ENCODE results near the gene SYCE3.

The SYCE3 gene

DNA sequence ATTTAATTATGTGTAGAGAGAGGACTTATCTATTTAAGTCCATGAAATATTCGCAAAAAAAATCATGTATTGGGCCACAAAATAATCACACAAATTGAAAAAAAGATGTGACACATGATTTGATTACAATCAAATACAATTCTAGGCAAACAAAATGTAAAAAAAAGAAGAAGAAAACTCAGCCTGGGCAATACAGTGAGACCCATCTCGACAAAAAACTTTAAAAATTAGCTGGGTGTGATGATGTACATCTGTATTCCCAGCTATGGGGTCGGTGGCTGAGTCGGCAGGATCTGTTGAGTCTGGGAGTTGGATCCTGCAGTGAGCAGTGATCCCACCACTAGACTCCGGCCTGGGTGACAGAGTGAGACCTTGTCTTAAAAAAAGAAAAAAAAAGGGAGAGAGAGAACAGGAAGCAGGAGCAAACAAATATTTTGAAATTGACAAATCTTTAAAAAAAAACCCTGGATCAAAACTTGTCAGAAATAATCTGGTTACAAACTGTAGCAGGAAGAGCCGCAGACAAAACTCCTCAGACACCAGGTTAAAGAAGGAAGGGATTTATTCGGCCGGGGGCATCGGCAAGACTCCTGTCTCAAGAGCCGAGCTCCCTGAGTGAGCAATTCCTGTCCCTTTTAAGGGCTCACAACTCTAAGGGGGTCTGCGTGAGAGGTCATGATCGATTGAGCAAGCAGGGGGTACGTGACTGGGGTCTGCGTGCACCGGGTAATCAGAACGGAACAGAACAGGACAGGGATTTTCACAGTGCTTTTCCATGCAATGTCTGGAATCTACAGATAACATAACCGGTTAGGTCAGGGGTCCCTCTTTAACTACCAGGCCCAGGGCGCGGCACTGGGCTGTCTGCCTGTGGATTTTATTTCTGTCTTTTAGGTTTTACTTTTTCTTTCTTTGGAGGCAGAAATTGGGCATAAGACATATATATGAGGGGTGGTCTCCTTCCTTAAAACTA lies 29.6 kb downstream of the SYCE3 start:
- H3K4me1 ChIP-seq (ENCODE audit: control insufficient read depth in 1 of 2, insufficient read depth in 2 of 2, low read length in 2 of 2): peaks cover 21% of the 10 kb centered on the region in 2 donors
- no peaks in the 10 kb centered on the region for H3K27me3 ChIP-seq (ENCODE audit: control insufficient read depth in 1 of 2, insufficient read depth in 2 of 2, low read length in 2 of 2)
- no peak overlapping the region for H3K4me3 ChIP-seq (ENCODE audit: low read depth in 1 of 2, low read length in 2 of 2)
- H3K9ac ChIP-seq (ENCODE audit: low read depth in 1 of 2, low read length in 2 of 2): peak overlapping the region in 1 of 2 donors; percentile 98
- no peaks in the 10 kb centered on the region for H3K36me3 ChIP-seq (ENCODE audit: control insufficient read depth in 1 of 2, insufficient read depth in 2 of 2, low read length in 2 of 2)
- no peak overlapping the region for H3K27ac ChIP-seq (ENCODE audit: low read depth, low read length)
- no peaks in the 10 kb centered on the region for H3K9me3 ChIP-seq (ENCODE audit: control insufficient read depth in 1 of 2, low read length in 2 of 2)

DNA sequence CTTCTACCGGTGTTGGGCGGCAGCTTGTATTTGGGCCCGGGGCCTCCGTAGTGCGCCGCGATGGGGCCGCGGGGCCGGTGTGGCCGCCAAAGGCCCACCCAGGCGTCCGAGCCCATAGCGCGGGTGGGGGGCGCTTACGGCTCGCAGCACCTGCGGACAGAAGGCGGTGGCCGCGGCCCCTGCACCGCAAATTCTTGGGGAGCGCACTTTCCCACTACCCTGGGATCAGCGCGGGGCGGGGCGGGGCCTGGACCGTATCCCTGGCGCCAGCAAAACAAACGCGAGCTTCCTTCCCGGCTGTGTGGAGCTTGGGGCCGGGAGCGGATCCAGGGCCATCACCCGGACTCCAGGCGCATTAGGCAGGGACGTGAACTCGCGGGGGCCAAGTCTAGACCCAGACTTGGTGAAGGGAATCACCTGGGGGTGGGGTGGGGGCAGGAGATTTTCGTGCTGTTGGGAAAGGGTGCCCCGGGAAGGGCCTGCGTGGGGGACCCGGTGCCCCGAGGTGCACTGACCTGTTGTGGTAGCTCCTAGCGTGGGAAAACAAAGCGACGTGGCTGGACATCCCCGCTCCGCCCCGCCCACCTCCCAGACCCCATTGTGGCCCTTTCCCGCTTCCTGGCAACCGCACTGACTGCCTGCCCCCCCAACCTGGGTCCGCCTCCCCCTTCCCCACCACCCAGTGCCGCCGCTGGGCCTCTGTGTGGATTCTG lies 30.6 kb downstream of the SYCE3 start:
- Histone ChIP-seq H3K36me3 (ENCODE audit: control insufficient read depth in 1 of 2, insufficient read depth in 2 of 2, low read length in 2 of 2) (no peaks in the 10 kb centered on the region), H3K9me3 (ENCODE audit: control insufficient read depth in 1 of 2, low read length in 2 of 2) (no peaks in the 10 kb centered on the region), H3K27me3 (ENCODE audit: control insufficient read depth in 1 of 2, insufficient read depth in 2 of 2, low read length in 2 of 2) (no peaks in the 10 kb centered on the region), H3K27ac (ENCODE audit: low read depth, low read length) (peak overlapping the region; percentile 99), H3K4me3 (ENCODE audit: low read depth in 1 of 2, low read length in 2 of 2) (peak overlapping the region; percentile 66 to 85), H3K4me1 (ENCODE audit: control insufficient read depth in 1 of 2, insufficient read depth in 2 of 2, low read length in 2 of 2) (peaks cover 28 to 30% of the 10 kb centered on the region in 2 donors), H3K9ac (ENCODE audit: low read depth in 1 of 2, low read length in 2 of 2) (peak overlapping the region; percentile 98)

DNA sequence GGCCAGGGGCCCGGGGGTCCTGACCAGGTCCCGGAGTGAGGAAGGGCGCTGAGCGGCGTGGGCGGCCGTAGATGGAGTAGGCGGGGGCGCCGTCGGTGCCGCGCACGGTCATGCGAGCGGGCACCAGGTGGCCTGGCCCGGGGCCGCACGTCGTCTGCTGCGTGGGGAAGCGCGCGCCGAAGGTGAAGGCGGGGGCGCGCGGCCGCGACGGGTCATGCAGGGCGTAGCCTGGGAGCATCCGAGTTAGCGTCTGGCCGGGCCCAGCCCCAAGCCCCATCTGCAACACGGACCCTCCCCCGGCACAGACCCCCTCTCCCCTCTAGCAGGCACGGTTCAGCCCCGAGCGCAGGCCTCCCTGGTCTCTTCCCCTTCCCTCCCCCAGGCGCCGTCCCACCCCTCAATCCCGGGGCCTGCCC lies 31.2 kb downstream of the SYCE3 start:
- peaks cover 33 to 36% of the 10 kb centered on the region in 2 donors for H3K4me1 ChIP-seq (ENCODE audit: control insufficient read depth in 1 of 2, insufficient read depth in 2 of 2, low read length in 2 of 2)
- H3K27me3 ChIP-seq (ENCODE audit: control insufficient read depth in 1 of 2, insufficient read depth in 2 of 2, low read length in 2 of 2): no peaks in the 10 kb centered on the region
- H3K27ac ChIP-seq (ENCODE audit: low read depth, low read length): peak overlapping the region; percentile 99
- H3K36me3 ChIP-seq (ENCODE audit: control insufficient read depth in 1 of 2, insufficient read depth in 2 of 2, low read length in 2 of 2): no peaks in the 10 kb centered on the region
- peak overlapping the region; percentile 98 for H3K9ac ChIP-seq (ENCODE audit: low read depth in 1 of 2, low read length in 2 of 2)
- no peaks in the 10 kb centered on the region for H3K9me3 ChIP-seq (ENCODE audit: control insufficient read depth in 1 of 2, low read length in 2 of 2)
- peak overlapping the region; percentile 66 to 85 for H3K4me3 ChIP-seq (ENCODE audit: low read depth in 1 of 2, low read length in 2 of 2)

DNA sequence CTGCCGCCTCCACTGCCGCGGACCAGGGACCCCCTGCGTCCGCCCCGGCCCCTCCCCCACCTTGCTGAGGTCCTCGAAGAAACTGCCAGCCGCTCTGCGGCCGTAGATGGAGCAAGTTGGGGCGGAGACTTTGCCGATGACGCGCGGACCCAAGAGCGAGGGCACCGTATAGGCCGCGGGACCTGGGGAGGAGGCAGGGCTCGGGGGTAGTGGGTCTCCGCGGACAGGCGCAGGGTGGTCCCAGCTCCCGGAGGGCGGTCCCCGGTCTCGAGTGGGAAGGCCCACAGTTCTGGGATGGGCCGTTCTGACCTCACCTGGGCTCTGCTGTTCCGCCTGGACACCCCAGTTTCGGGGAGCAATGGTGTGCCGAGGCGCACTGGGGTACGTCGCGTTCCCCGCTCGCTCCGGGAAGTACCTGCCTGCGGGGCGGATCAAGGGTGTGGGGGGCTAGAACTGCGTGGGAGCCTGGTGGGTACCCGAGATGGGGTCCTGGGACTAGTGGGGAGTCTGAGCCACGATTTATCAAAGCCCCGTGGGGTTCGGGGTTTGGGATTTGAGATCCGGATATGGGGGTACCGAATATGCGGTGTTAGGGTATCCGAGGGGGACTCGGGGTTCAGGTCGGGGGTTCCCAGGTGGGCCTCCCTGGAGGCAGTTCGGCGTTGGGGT lies 31.7 kb downstream of the SYCE3 start:
- Histone ChIP-seq H3K27ac (ENCODE audit: low read depth, low read length) (peak overlapping the region; percentile 99), H3K36me3 (ENCODE audit: control insufficient read depth in 1 of 2, insufficient read depth in 2 of 2, low read length in 2 of 2) (no peaks in the 10 kb centered on the region), H3K9ac (ENCODE audit: low read depth in 1 of 2, low read length in 2 of 2) (peak overlapping the region; percentile 98), H3K4me3 (ENCODE audit: low read depth in 1 of 2, low read length in 2 of 2) (peak overlapping the region; percentile 66 to 85), H3K4me1 (ENCODE audit: control insufficient read depth in 1 of 2, insufficient read depth in 2 of 2, low read length in 2 of 2) (peaks cover 35 to 37% of the 10 kb centered on the region in 2 donors), H3K27me3 (ENCODE audit: control insufficient read depth in 1 of 2, insufficient read depth in 2 of 2, low read length in 2 of 2) (no peaks in the 10 kb centered on the region), H3K9me3 (ENCODE audit: control insufficient read depth in 1 of 2, low read length in 2 of 2) (no peaks in the 10 kb centered on the region)

DNA sequence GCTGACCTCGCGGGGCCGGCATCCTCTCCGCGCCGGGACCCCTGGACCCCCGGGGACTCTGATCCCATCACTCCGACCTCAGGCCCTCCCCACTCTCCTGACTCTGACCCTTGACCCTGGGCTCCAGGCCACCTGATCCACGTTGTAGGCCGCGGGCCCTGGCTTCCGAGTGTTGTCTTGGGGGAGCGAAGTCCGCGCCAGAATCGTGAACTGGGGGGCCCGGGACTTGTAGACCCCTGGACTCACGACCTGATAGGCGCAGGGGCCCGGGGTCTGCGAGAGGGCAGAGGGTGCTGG lies 32.2 kb downstream of the SYCE3 start:
- Histone ChIP-seq H3K4me1 (ENCODE audit: control insufficient read depth in 1 of 2, insufficient read depth in 2 of 2, low read length in 2 of 2) (peaks cover 35 to 37% of the 10 kb centered on the region in 2 donors), H3K9ac (ENCODE audit: low read depth in 1 of 2, low read length in 2 of 2) (peak overlapping the region; percentile 98), H3K4me3 (ENCODE audit: low read depth in 1 of 2, low read length in 2 of 2) (peak overlapping the region; percentile 66 to 85), H3K27ac (ENCODE audit: low read depth, low read length) (peak overlapping the region; percentile 99), H3K36me3 (ENCODE audit: control insufficient read depth in 1 of 2, insufficient read depth in 2 of 2, low read length in 2 of 2) (no peaks in the 10 kb centered on the region), H3K27me3 (ENCODE audit: control insufficient read depth in 1 of 2, insufficient read depth in 2 of 2, low read length in 2 of 2) (no peaks in the 10 kb centered on the region), H3K9me3 (ENCODE audit: control insufficient read depth in 1 of 2, low read length in 2 of 2) (no peaks in the 10 kb centered on the region)

DNA sequence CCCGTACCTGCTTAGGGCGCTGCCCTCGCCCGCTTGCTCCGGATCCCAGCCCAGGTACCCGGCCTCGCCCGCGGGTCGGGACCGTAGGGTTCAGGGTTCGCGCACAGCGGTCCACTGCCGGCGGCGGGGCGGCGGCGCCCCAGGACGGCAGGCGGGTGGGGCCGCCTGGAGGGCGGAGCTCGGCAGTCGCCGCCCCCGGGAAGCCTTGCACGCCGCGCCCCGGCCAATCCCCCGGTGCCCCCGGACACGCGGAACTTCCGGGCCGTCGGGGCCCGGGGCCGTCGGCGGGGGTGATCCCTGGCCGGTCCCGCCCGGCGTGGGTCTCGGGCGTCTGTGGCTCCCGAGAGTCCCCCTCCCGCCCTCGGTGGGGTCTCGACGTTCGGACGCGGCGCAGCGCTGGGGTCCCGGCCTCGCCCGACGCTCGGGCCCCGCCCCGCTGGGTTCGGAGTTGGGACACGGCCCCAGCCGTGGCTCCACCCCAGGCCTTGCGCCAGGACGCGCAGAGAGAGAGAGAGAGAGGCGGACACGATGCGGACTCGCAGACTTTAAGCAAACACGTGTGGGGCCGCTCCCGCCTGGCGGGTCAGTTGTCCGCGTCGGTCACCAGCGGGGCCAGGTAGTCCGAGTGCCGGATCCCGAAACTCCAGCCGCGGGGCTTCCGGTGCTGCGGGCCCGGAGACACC lies 32.7 kb downstream of the SYCE3 start, which contains the start of gene TYMP:
Gene TYMP, minus strand, starts transcription at position 116 of the 683 bp plus-strand sequence. CDS start 303 bp downstream, outside the sequence.
- H3K9me3 ChIP-seq (ENCODE audit: control insufficient read depth in 1 of 2, low read length in 2 of 2): no peaks in the 10 kb centered on the region
- peak within 1 kb of the TSS; percentile 66 to 85 for H3K4me3 ChIP-seq (ENCODE audit: low read depth in 1 of 2, low read length in 2 of 2)
- no peaks in the 10 kb centered on the region for H3K27me3 ChIP-seq (ENCODE audit: control insufficient read depth in 1 of 2, insufficient read depth in 2 of 2, low read length in 2 of 2)
- peak within 1 kb of the TSS; percentile 98 for H3K9ac ChIP-seq (ENCODE audit: low read depth in 1 of 2, low read length in 2 of 2)
- peak within 1 kb of the TSS; percentile 99 for H3K27ac ChIP-seq (ENCODE audit: low read depth, low read length)
- peaks cover 35 to 37% of the 10 kb centered on the region in 2 donors for H3K4me1 ChIP-seq (ENCODE audit: control insufficient read depth in 1 of 2, insufficient read depth in 2 of 2, low read length in 2 of 2)
- H3K36me3 ChIP-seq (ENCODE audit: control insufficient read depth in 1 of 2, insufficient read depth in 2 of 2, low read length in 2 of 2): no peaks in the 10 kb centered on the region

DNA sequence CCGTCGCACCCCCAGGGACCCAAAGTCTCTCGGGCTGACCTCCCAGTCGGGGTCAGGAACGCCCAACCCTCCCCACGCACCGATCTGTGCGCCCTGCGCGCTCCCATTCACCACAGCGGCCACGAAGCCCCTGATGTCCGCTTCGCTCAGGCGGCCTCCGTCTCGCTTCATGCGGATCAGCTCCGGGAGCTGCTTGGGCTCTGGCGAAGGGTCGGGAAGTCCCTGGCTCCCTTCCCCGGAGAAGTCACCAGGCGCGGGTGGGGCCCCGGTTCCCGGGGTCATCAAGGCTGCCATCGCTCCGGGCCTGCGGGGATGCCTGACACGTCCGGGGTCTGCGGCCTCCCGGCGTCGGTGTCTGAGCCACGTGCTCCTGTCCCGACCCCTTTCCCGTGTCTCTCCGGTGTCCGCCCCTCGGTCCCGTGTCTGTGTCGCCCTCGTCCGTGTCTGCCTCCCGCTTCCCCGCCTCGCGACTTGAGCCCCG lies 33.3 kb downstream of the SYCE3 start:
- peak overlapping the region; percentile 81 for H3K27ac ChIP-seq (ENCODE audit: low read depth, low read length)
- peak overlapping the region; percentile 66 to 85 for H3K4me3 ChIP-seq (ENCODE audit: low read depth in 1 of 2, low read length in 2 of 2)
- H3K9me3 ChIP-seq (ENCODE audit: control insufficient read depth in 1 of 2, low read length in 2 of 2): no peaks in the 10 kb centered on the region
- H3K9ac ChIP-seq (ENCODE audit: low read depth in 1 of 2, low read length in 2 of 2): peak overlapping the region; percentile 78 to 98
- no peaks in the 10 kb centered on the region for H3K27me3 ChIP-seq (ENCODE audit: control insufficient read depth in 1 of 2, insufficient read depth in 2 of 2, low read length in 2 of 2)
- peaks cover 36 to 43% of the 10 kb centered on the region in 2 donors for H3K4me1 ChIP-seq (ENCODE audit: control insufficient read depth in 1 of 2, insufficient read depth in 2 of 2, low read length in 2 of 2)
- no peaks in the 10 kb centered on the region for H3K36me3 ChIP-seq (ENCODE audit: control insufficient read depth in 1 of 2, insufficient read depth in 2 of 2, low read length in 2 of 2)

DNA sequence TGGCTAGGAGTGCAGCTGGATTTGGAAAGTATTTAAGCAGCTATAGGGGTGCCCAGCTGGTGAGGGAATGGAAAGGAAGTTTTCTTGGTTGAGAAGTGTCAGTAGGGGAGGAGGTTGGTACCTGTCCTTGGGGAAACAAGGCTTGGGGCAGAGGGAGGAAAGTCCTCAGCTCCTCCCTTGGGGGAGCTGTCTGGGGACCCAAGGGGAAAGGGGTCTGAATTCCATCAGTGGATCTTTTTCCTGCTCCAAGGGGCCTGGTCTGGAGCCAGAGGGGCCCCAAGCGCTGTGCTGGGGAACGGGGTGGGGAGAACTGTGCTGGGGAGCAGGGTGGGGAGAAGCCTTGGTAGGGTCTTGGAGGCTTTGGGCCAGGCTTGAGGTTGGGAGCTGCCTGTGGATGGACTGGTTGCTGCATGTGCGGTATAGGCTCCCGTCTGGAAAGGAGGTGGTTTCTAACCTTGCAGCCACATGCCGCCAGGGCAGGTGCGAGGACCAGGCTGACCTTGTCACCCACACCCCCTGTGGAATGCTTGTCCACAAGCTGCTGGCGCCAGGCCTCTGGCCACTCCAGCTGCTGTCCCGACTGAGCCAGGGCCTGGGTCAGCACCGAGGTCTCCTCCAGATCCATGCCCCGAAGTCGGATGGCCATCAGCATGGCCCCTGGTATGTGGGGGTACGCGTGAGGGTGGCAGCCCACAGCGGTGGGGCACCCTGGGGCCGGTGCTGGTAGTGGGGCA lies 33.9 kb downstream of the SYCE3 start:
- H3K36me3 ChIP-seq (ENCODE audit: control insufficient read depth in 1 of 2, insufficient read depth in 2 of 2, low read length in 2 of 2): no peaks in the 10 kb centered on the region
- H3K27ac ChIP-seq (ENCODE audit: low read depth, low read length): peak overlapping the region; percentile 81
- no peaks in the 10 kb centered on the region for H3K27me3 ChIP-seq (ENCODE audit: control insufficient read depth in 1 of 2, insufficient read depth in 2 of 2, low read length in 2 of 2)
- peaks cover 40 to 49% of the 10 kb centered on the region in 2 donors for H3K4me1 ChIP-seq (ENCODE audit: control insufficient read depth in 1 of 2, insufficient read depth in 2 of 2, low read length in 2 of 2)
- peak overlapping the region; percentile 78 to 98 for H3K9ac ChIP-seq (ENCODE audit: low read depth in 1 of 2, low read length in 2 of 2)
- peak overlapping the region; percentile 66 to 85 for H3K4me3 ChIP-seq (ENCODE audit: low read depth in 1 of 2, low read length in 2 of 2)
- H3K9me3 ChIP-seq (ENCODE audit: control insufficient read depth in 1 of 2, low read length in 2 of 2): no peaks in the 10 kb centered on the region

All from duodenal mucosa (tissue), 2 donors.